A549 (cell line): Measurements from ENCODE around the gene ALOX15. TPM values are rescaled to one million over a fixed set of nuclear protein-coding genes. Genes with fewer than 3 reads are reported as not detected.

Experiments used
- EP300 ChIP-seq, 2 experiments: fragments of >200 bp; sonication (Bioruptor Twin); formaldehyde crosslinking; IDR thresholded peaks; 2 replicates in 1 of 2; 3 replicates in 1 of 2; pipeline ENCODE4 v1.6.1; 2016 to 2017
- FOSL2 ChIP-seq, 2 experiments: fragments of 450-650 bp in 1 of 2; fragments of >200 bp in 1 of 2; sonication (Bioruptor Twin) in 1 of 2; formaldehyde crosslinking; IDR thresholded peaks; 2 replicates each; pipeline versions ENCODE4 v1.5.0 to v1.6.1; 2016 to 2020; ENCODE audit warnings: mild to moderate bottlenecking in 1 of 2, moderate library complexity in 1 of 2
- polyA plus RNA-seq, 4 experiments: library from polyadenylated mRNA; depleted of rRNA in 3 of 4; stranded (reverse); fragments of >200 nt; fragmentation: RNase III in 1 of 4; extraction: RNeasy Plus Mini Kit Qiagen cat#74134 plus additional on column Dnase treatment in 1 of 4; gene quantifications; 2 replicates in 3 of 4; 3 replicates in 1 of 4; pipeline ENCODE4 v1.2.3, GENCODE V29; 2011 to 2017
- small RNA-seq, 6 experiments: library from RNA; depleted of rRNA; stranded (forward); fragments of <200 nt; gene quantifications; one replicate each; pipeline ENCODE3, GENCODE V24; 2012
- TF ChIP-seq, protein P1 (sequence below): fragments of >200 bp; sonication (Bioruptor Twin); formaldehyde crosslinking; IDR thresholded peaks from 3 replicates; pipeline ENCODE4 v1.5.1; 2016

ALOX15 gene
- polyA plus RNA-seq, 2 of the 4 experiments (the other 2 are of a cell fraction): 0.08 to 0.12 TPM

DNA sequence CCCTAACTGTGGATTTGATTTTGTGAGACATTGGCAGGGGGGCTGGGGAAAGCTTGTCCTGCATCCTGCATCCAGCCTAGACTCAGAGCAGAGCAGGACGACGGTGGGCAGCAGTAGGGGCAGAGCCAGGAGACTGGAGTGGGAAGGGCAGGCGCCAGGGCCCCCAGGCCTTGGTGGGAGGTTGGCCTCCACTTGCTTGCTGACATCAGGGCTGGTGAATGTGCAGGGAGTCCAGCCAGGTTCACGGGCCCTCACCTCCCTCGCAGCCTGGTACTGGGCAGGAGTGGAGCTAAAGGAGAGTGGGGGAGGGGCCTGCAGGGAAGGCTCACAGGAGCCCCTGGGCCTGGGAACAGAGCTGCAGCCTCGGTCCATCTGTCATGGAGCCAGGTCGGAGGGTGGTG lies 59.4 kb downstream of the ALOX15 start (continued):
- TF ChIP-seq, protein P1, sequence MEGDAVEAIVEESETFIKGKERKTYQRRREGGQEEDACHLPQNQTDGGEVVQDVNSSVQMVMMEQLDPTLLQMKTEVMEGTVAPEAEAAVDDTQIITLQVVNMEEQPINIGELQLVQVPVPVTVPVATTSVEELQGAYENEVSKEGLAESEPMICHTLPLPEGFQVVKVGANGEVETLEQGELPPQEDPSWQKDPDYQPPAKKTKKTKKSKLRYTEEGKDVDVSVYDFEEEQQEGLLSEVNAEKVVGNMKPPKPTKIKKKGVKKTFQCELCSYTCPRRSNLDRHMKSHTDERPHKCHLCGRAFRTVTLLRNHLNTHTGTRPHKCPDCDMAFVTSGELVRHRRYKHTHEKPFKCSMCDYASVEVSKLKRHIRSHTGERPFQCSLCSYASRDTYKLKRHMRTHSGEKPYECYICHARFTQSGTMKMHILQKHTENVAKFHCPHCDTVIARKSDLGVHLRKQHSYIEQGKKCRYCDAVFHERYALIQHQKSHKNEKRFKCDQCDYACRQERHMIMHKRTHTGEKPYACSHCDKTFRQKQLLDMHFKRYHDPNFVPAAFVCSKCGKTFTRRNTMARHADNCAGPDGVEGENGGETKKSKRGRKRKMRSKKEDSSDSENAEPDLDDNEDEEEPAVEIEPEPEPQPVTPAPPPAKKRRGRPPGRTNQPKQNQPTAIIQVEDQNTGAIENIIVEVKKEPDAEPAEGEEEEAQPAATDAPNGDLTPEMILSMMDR: no peak
- no peak for TF ChIP-seq EP300 (IDR thresholded peaks at IDR 0.05)
- TF ChIP-seq FOSL2 (IDR thresholded peaks at IDR 0.05): no peak
- TF ChIP-seq FOSL2 (CRISPR knock-in tag; IDR thresholded peaks at IDR 0.05): no peak

Small RNAs within 50 kb of the gene (small RNA-seq; reads per million reads assigned to genes)
- gene RNU6-955P: 0 reads per million in 6 experiments

Other genes starting within 250 kb of the ALOX15 start
- not detected in 2 replicates for gene SPNS3, start 207.7 kb downstream of the ALOX15 start, polyA plus RNA-seq (2011; rRNA removed)
- not detected in 3 replicates for gene SPNS3, start 207.7 kb downstream of the ALOX15 start, polyA plus RNA-seq (2017; fragmentation: RNase III; extraction: RNeasy Plus Mini Kit Qiagen cat#74134 plus additional on column Dnase treatment)
- 0.25 and 0.27 TPM in 2 replicates for gene SPNS2, start 142.8 kb downstream of the ALOX15 start, polyA plus RNA-seq (2011; rRNA removed)
- 0.13 to 0.46 TPM (median 0.38 TPM) in 3 replicates for gene SPNS2, start 142.8 kb downstream of the ALOX15 start, polyA plus RNA-seq (2017; fragmentation: RNase III; extraction: RNeasy Plus Mini Kit Qiagen cat#74134 plus additional on column Dnase treatment)
- gene MYBBP1A, start 86.3 kb downstream of the ALOX15 start, polyA plus RNA-seq (2011; rRNA removed): 39.7 and 42.9 TPM in 2 replicates
- 95.0 to 103 TPM (median 95.1 TPM) in 3 replicates for gene MYBBP1A, start 86.3 kb downstream of the ALOX15 start, polyA plus RNA-seq (2017; fragmentation: RNase III; extraction: RNeasy Plus Mini Kit Qiagen cat#74134 plus additional on column Dnase treatment)
- gene GGT6, start 81.1 kb downstream of the ALOX15 start, polyA plus RNA-seq (2011; rRNA removed): not detected in 2 replicates
- not detected in 3 replicates for gene GGT6, start 81.1 kb downstream of the ALOX15 start, polyA plus RNA-seq (2017; fragmentation: RNase III; extraction: RNeasy Plus Mini Kit Qiagen cat#74134 plus additional on column Dnase treatment)
- gene SMTNL2, start 57.1 kb downstream of the ALOX15 start, polyA plus RNA-seq (2011; rRNA removed): 0.05 and 0.07 TPM in 2 replicates
- gene SMTNL2, start 57.1 kb downstream of the ALOX15 start, polyA plus RNA-seq (2017; fragmentation: RNase III; extraction: RNeasy Plus Mini Kit Qiagen cat#74134 plus additional on column Dnase treatment): 0.06 to 0.21 TPM (median 0.10 TPM) in 3 replicates
- 30.2 and 35.5 TPM in 2 replicates for gene PELP1, start 62.5 kb upstream of the ALOX15 start, polyA plus RNA-seq (2011; rRNA removed)
- 52.5 to 60.0 TPM (median 56.1 TPM) in 3 replicates for gene PELP1, start 62.5 kb upstream of the ALOX15 start, polyA plus RNA-seq (2017; fragmentation: RNase III; extraction: RNeasy Plus Mini Kit Qiagen cat#74134 plus additional on column Dnase treatment)
- 73.1 and 74.9 TPM in 2 replicates for gene ARRB2, start 69.0 kb upstream of the ALOX15 start, polyA plus RNA-seq (2011; rRNA removed)
- gene ARRB2, start 69.0 kb upstream of the ALOX15 start, polyA plus RNA-seq (2017; fragmentation: RNase III; extraction: RNeasy Plus Mini Kit Qiagen cat#74134 plus additional on column Dnase treatment): 61.0 to 68.2 TPM (median 67.8 TPM) in 3 replicates
- gene MED11, start 89.8 kb upstream of the ALOX15 start, polyA plus RNA-seq (2011; rRNA removed): 57.2 and 74.0 TPM in 2 replicates
- 52.6 to 62.5 TPM (median 58.1 TPM) in 3 replicates for gene MED11, start 89.8 kb upstream of the ALOX15 start, polyA plus RNA-seq (2017; fragmentation: RNase III; extraction: RNeasy Plus Mini Kit Qiagen cat#74134 plus additional on column Dnase treatment)
- gene ZMYND15, start 98.2 kb upstream of the ALOX15 start, polyA plus RNA-seq (2011; rRNA removed): 0.15 and 0.16 TPM in 2 replicates
- 0.19 to 0.22 TPM (median 0.20 TPM) in 3 replicates for gene ZMYND15, start 98.2 kb upstream of the ALOX15 start, polyA plus RNA-seq (2017; fragmentation: RNase III; extraction: RNeasy Plus Mini Kit Qiagen cat#74134 plus additional on column Dnase treatment)
- 13.8 and 20.5 TPM in 2 replicates for gene CXCL16, start 98.2 kb upstream of the ALOX15 start, polyA plus RNA-seq (2011; rRNA removed)
- 9.1 to 11.2 TPM (median 10.1 TPM) in 3 replicates for gene CXCL16, start 98.2 kb upstream of the ALOX15 start, polyA plus RNA-seq (2017; fragmentation: RNase III; extraction: RNeasy Plus Mini Kit Qiagen cat#74134 plus additional on column Dnase treatment)
- 0.80 and 1.2 TPM in 2 replicates for gene TM4SF5, start 130.2 kb upstream of the ALOX15 start, polyA plus RNA-seq (2011; rRNA removed)
- 0.51 to 1.2 TPM (median 0.68 TPM) in 3 replicates for gene TM4SF5, start 130.2 kb upstream of the ALOX15 start, polyA plus RNA-seq (2017; fragmentation: RNase III; extraction: RNeasy Plus Mini Kit Qiagen cat#74134 plus additional on column Dnase treatment)
- gene VMO1, start 144.7 kb upstream of the ALOX15 start, polyA plus RNA-seq (2011; rRNA removed): 0.50 and 0.58 TPM in 2 replicates
- gene VMO1, start 144.7 kb upstream of the ALOX15 start, polyA plus RNA-seq (2017; fragmentation: RNase III; extraction: RNeasy Plus Mini Kit Qiagen cat#74134 plus additional on column Dnase treatment): 0.39 to 1.1 TPM (median 0.81 TPM) in 3 replicates
- gene GLTPD2, start 147.3 kb upstream of the ALOX15 start, polyA plus RNA-seq (2011; rRNA removed): not detected in 2 replicates
- gene GLTPD2, start 147.3 kb upstream of the ALOX15 start, polyA plus RNA-seq (2017; fragmentation: RNase III; extraction: RNeasy Plus Mini Kit Qiagen cat#74134 plus additional on column Dnase treatment): not detected in 3 replicates
- gene PSMB6, start 154.5 kb upstream of the ALOX15 start, polyA plus RNA-seq (2011; rRNA removed): 376 and 414 TPM in 2 replicates
- gene PSMB6, start 154.5 kb upstream of the ALOX15 start, polyA plus RNA-seq (2017; fragmentation: RNase III; extraction: RNeasy Plus Mini Kit Qiagen cat#74134 plus additional on column Dnase treatment): 387 to 424 TPM (median 414 TPM) in 3 replicates
- 17.0 and 20.2 TPM in 2 replicates for gene PLD2, start 165.5 kb upstream of the ALOX15 start, polyA plus RNA-seq (2011; rRNA removed)
- 23.0 to 27.4 TPM (median 23.7 TPM) in 3 replicates for gene PLD2, start 165.5 kb upstream of the ALOX15 start, polyA plus RNA-seq (2017; fragmentation: RNase III; extraction: RNeasy Plus Mini Kit Qiagen cat#74134 plus additional on column Dnase treatment)
- gene MINK1, start 191.7 kb upstream of the ALOX15 start, polyA plus RNA-seq (2011; rRNA removed): 41.3 and 47.1 TPM in 2 replicates
- gene MINK1, start 191.7 kb upstream of the ALOX15 start, polyA plus RNA-seq (2017; fragmentation: RNase III; extraction: RNeasy Plus Mini Kit Qiagen cat#74134 plus additional on column Dnase treatment): 65.2 to 73.1 TPM (median 66.9 TPM) in 3 replicates